ENCODE results near the gene FAM135A. TPM values are rescaled to one million over a fixed set of nuclear protein-coding genes. Genes with fewer than 3 reads are reported as not detected.

Gene FAM135A
- total and polyA plus RNA-seq, 2 of the 8 experiments (the other 6 are each of a cell fraction or from before 2014, with no cell fraction given): 17.4 to 35.7 TPM

GRCh38 chr6:70412252-70413113, 825 bp upstream of the FAM135A start:
- ChIA-PET POLR2A (ENCODE audit: partially characterized antibody) (interaction anchor here (0.7 to 3.3 kb wide), 26 partner anchors 10 to 472 kb away, joined by 3 to 25 read pairs (median 4); partner anchors contain the start of genes SDHAF4 and SMAP1), CTCF (ENCODE audit: partially characterized antibody) (interaction anchor here (1.0 to 1.9 kb wide), 3 partner anchors 23 to 43 kb away, joined by 3 to 6 read pairs (median 3); no protein-coding TSS in a partner anchor)
- H3K9me3 ChIP-seq (ENCODE audit: insufficient read depth in 2 of 2, low read depth in 1 of 2, low read length in 1 of 2): no peaks in the 10 kb centered on the region
- peak overlapping the region; percentile 96 for H4K8ac ChIP-seq (ENCODE audit: extremely low read depth, insufficient read depth, low read length)
- peaks cover 0 to 3% (median 0%) of the 10 kb centered on the region in 4 experiments; a peak in 1 of 8 replicates for H3K36me3 ChIP-seq (ENCODE audit: control insufficient read depth in 2 of 4, insufficient read depth in 4 of 4, low read length in 3 of 4)
- H3K23me2 ChIP-seq (ENCODE audit: low read depth, low read length): peaks cover 7% of the 10 kb centered on the region; the same call in 1 of the 2 replicates
- H2BK120ac ChIP-seq (replicated peaks; ENCODE audit: low read depth, low read length): no peak overlapping the region
- H4K5ac ChIP-seq (ENCODE audit: insufficient read length, low read depth, low read length): no peak overlapping the region
- H2BK5ac ChIP-seq (ENCODE audit: low read depth, low read length): peak overlapping the region; percentile 79; the same call in 1 of the 2 replicates
- no peak overlapping the region for H2BK12ac ChIP-seq (ENCODE audit: low read depth, low read length)
- peak overlapping the region; percentile 92 to 99 (median 96) for H3K9ac ChIP-seq (replicated peaks in 1 of 4; ENCODE audit: extremely low read depth in 1 of 4, low read depth in 3 of 4, low read length in 3 of 4)
- no peak overlapping the region for H3K56ac ChIP-seq (replicated peaks; ENCODE audit: insufficient read length, low read depth, low read length)
- no peak overlapping the region for H2BK15ac ChIP-seq (ENCODE audit: low read length)
- H2BK20ac ChIP-seq (ENCODE audit: low read length): no peak overlapping the region
- H2AFZ ChIP-seq (ENCODE audit: low read length): peak overlapping the region; percentile 99
- peak overlapping the region; percentile 94 for H3K27ac ChIP-seq (ENCODE audit: low read depth, low read length)
- no peak overlapping the region for H3K23ac ChIP-seq (ENCODE audit: insufficient read length)
- H2AK5ac ChIP-seq (ENCODE audit: low read depth, low read length): no peak overlapping the region
- H3K4ac ChIP-seq (replicated peaks; ENCODE audit: insufficient read length, low read depth, low read length): no peak overlapping the region
- H3K79me2 ChIP-seq (ENCODE audit: control insufficient read depth in 1 of 2, insufficient read depth in 2 of 2, low read length in 2 of 2): peaks cover 0 to 37% of the 10 kb centered on the region in 2 experiments; a peak in 3 of 4 replicates
- TF ChIP-seq SIN3A (conservative IDR thresholded peaks at IDR 0.05 in 1 of 2, IDR thresholded peaks at IDR 0.05 in 1 of 2; ENCODE audit: low read depth in 1 of 2, low read length in 2 of 2) (0 out of 4 replicates have a peak, but pooled peaks of 1 of the 2 experiments have one; percentile 40), CREB1 (IDR thresholded peaks at IDR 0.05) (no peak), SRF (IDR thresholded peaks at IDR 0.05; ENCODE audit: low read depth, low read length) (no peak), PHF8 (conservative IDR thresholded peaks at IDR 0.05; ENCODE audit: low read depth, low read length) (peak; percentile 99), KDM5A (IDR thresholded peaks at IDR 0.05; ENCODE audit: low read length) (peak; percentile 78; the same call in 1 of the 2 replicates), RNF2 (IDR thresholded peaks at IDR 0.05; ENCODE audit: borderline replicate concordance, low read depth, low read length, missing control alignments, poor library complexity, severe bottlenecking) (no peak), E2F6 (IDR thresholded peaks at IDR 0.05) (peak; percentile 56)
- peaks cover 4% of the 10 kb centered on the region; the same call in 1 of the 2 replicates for H3K79me1 ChIP-seq (ENCODE audit: low read depth, low read length)
- DNase-seq (ENCODE audit: low read depth in 1 of 2, low spot score in 2 of 2): no peak
- H3K4me2 ChIP-seq (ENCODE audit: insufficient read depth in 1 of 2, low read depth in 2 of 2, low read length in 2 of 2): peak overlapping the region; percentile 66 to 84
- no peak overlapping the region for H4K91ac ChIP-seq (replicated peaks; ENCODE audit: insufficient read length, low read length)
- no peaks in the 10 kb centered on the region for H4K20me1 ChIP-seq (replicated peaks in 1 of 2; ENCODE audit: control insufficient read depth in 1 of 2, insufficient read depth in 2 of 2, low read length in 2 of 2)
- 43% methylated on average over 25 of the region's 25 CpGs; no CpG with 5 or more reads in 1 of the 2 experiments for WGBS, 2 experiments (ENCODE audit: extremely low coverage in 1 of 2, insufficient coverage in 1 of 2, insufficient read length in 1 of 2, insufficient replicate concordance in 2 of 2, low coverage in 1 of 2, low lambda C conversion rate in 2 of 2, missing lambda C conversion rate in 1 of 2)
- no peaks in the 10 kb centered on the region for H3K27me3 ChIP-seq (replicated peaks in 1 of 4; ENCODE audit: control insufficient read depth in 3 of 4, extremely low read depth in 1 of 4, insufficient read depth in 3 of 4, low read length in 3 of 4)
- peak overlapping the region; percentile 89; the same call in 1 of the 2 replicates for H3K18ac ChIP-seq (ENCODE audit: extremely low read depth, low read length)
- no peak overlapping the region for H3K14ac ChIP-seq (ENCODE audit: insufficient read length)
- peak overlapping the region; percentile 91 to 99 (median 96) for H3K4me3 ChIP-seq (ENCODE audit: extremely low read depth in 1 of 4, insufficient read depth in 2 of 4, low read depth in 3 of 4, low read length in 4 of 4)
- no peaks in the 10 kb centered on the region; a peak in 1 of 7 replicates for H3K4me1 ChIP-seq (replicated peaks in 1 of 4; ENCODE audit: control insufficient read depth in 3 of 4, insufficient read depth in 4 of 4, low read length in 3 of 4)
- peak; percentile 60 for FAIRE-seq

All from H1 (cell line).